Astrocyte of the spinal cord (primary cell): ENCODE results near the gene PXDC1.
A peak's percentile ranks its signal among the peaks of the same experiment; 100 is the strongest.
"Not testable (repeated sequence)": the region's sequence is repeated elsewhere in the genome, so short reads cannot be mapped to it uniquely, and the experiment has no call there.

Experiments
- DNase-seq: peaks from one replicate; pipeline ENCODE4 v3.0.0; 2011; ENCODE audit warnings: low read depth, low spot score
- H3K4me3 ChIP-seq: 2 replicates; pipeline ENCODE4 v1.5.1; 2011; ENCODE audit warnings: low read depth, mild to moderate bottlenecking, low read length, moderate library complexity
- CTCF ChIP-seq: IDR thresholded peaks from 2 replicates; pipeline ENCODE4 v1.5.1; 2012; ENCODE audit warnings: low read depth, mild to moderate bottlenecking, low read length, inconsistent platforms
- in situ Hi-C: cut with HindIII; loops from 2 replicates; pipeline ENCODE4 v1.10.0; 2017; ENCODE audit warnings: low sequenced_read_pairs

PXDC1 gene

DNA sequence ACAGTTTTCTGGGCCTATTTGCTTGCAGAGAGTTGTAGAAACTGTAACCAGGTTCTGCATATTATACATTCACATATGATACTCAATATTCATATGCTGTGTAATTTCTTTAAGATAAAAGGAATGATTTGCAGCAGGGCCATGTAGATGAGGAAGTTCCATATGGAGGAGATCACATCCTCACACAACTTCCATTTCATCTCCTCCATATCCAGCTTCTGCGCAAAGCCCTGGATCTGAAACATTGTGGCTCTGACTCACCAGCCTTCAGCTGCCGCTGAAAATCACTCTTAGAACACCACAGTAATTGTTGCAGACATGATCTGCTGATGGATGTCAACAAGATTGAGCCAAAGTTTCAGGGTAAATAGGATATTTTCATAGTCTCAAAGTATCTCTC, 57.7 kb downstream of the PXDC1 start:
- TF ChIP-seq CTCF: no peak
- peak; percentile 10 for DNase-seq
- no peak overlapping the region for H3K4me3 ChIP-seq
- in situ Hi-C loops: no loop called here

DNA sequence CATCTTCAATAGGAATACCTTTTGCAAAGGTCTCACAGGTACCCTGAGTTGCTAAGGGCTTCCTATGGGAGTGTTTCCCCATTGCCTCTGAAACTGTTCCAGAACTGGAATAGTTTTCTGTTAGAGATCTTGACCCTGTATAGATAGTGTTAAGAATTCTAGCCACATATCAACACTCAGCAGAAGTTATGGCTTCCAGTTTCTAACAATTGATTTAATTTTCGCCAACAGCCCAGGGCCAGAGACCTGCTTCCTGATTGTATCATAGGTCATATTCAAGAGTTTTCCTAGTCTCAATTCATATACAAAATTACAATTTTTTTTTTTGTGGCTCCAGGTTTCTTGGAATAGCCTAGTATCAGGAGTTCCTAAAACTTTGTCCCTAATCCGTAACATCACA, 61.0 kb downstream of the PXDC1 start:
- H3K4me3 ChIP-seq: no peak overlapping the region
- TF ChIP-seq CTCF: no peak
- no peak for DNase-seq
- in situ Hi-C loops: no loop called here

- H3K4me3 ChIP-seq: no peak overlapping the region
- TF ChIP-seq CTCF: no peak
- no peak for DNase-seq
- in situ Hi-C loops: no loop called here
Measured at GRCh38 chr6:3687847-3688246, 63.7 kb downstream of the PXDC1 start.

DNA sequence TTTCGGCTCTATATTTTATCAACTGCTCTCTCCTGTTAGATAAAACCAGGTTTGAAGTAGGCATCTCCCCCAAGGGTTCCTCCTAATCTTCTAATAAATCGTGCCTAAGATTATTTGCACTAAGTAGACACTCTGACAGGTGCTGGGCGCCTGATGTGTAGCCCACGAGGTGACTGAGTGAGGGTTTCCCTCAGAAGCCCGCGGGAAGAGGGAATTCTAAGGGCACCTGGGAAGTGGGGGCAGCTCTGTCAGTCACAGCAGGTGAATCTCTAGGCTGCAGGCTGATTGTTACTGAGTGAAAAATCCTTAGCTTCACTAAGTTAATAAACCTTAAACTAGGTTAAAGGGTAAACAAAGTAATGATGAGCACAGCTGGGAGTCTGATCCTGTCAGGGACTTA, 68.2 kb downstream of the PXDC1 start:
- DNase-seq: no peak
- in situ Hi-C loops: no loop called here
- H3K4me3 ChIP-seq: no peak overlapping the region
- no peak for TF ChIP-seq CTCF

DNA sequence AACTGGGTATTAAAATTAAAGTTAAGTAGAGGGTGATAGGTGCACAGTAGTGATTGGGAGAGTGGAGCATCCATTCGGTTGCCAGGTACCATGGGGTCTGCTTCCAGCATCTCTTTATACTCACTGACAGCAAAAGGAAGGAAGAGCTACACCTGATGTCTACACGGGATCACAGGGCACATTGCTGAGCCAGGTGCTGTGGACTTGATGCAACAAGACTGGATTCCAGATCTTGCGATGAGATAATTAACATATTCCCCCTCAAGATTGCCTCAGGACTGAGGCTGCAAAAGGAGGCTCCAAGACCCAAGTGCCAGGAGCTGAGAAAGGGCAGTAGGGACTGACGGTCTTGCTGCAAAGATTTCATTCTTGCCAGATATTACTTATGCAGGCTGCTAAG, 72.6 kb downstream of the PXDC1 start:
- TF ChIP-seq CTCF: no peak
- in situ Hi-C loops: no loop called here
- no peak for DNase-seq
- H3K4me3 ChIP-seq: no peak overlapping the region

GRCh38 chr6:3677751-3678150, 73.8 kb downstream of the PXDC1 start:
- DNase-seq, H3K4me3 ChIP-seq, in situ Hi-C loops: not testable (repeated sequence)

DNA sequence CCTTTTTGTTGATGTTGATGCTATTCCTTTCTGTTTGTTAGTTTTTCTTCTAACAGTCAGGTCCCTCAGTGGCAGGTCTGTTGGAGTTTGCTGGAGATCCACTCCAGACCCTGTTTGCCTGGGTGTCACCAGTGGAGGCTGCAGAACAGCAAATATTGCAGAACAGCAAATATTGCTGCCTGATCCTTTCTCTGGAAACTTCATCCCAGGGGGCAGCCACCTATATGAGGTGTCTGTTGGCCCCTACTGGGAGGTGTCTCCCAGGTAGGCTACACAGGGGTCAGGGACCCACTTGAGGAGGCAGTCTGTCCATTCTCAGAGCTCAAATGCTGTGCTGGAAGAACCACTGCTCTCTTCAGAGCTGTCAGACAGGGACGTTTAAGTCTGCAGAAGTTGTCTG, 74.2 kb downstream of the PXDC1 start:
- DNase-seq, in situ Hi-C loops, H3K4me3 ChIP-seq: not testable (repeated sequence)
